Endothelial cell of umbilical vein (primary cell): ENCODE data around the gene NHLH2. TPM values are rescaled to one million over a fixed set of nuclear protein-coding genes. Genes with fewer than 3 reads are reported as not detected.

ENCODE experiments used
- BruUV-seq: library from RNA; stranded (reverse); fragments of 400-500 nt; replicated peaks from 2 replicates; lab custom pipeline; 2021; lab: Mats Ljungman, UMichigan
- CTCF ChIA-PET: fragments of 300-600, 350-600 bp; sonication (Branson Sonifier 250); formaldehyde crosslinking; loops from one replicate; lab custom pipeline; 2021; ENCODE audit warnings: antibody characterized with exemption, inconsistent platforms; lab: Charles Lee
- POLR2A ChIA-PET: fragments of 300-600, 350-600 bp; sonication (Branson Sonifier 250); formaldehyde crosslinking; loops from one replicate; lab custom pipeline; 2021; ENCODE audit warnings: antibody characterized with exemption, inconsistent platforms; lab: Charles Lee
- DNase-seq: peaks from one replicate; pipeline ENCODE4 v3.0.0-alpha.2; 2011; ENCODE audit warnings: low read depth, low spot score
- FAIRE-seq: peaks from 2 replicates; lab custom pipeline; 2011; peaks lifted over from hg19 to GRCh38; lab: Jason Lieb, UNC
- H2AFZ ChIP-seq: 2 replicates; pipeline ENCODE4 v1.6.0; 2012; ENCODE audit warnings: low read depth, low read length, control low read depth, inconsistent platforms
- H3K27ac ChIP-seq: 2 replicates; pipeline ENCODE4 v1.5.1; 2011; ENCODE audit warnings: low read depth, mild to moderate bottlenecking, control low read depth, low read length, moderate library complexity; ENCODE audit not compliant: insufficient read depth
- H3K27me3 ChIP-seq, 2 experiments: 2 replicates each; pipeline versions ENCODE4 v1.6.0 to v1.6.1; 2011; ENCODE audit warnings: low read length in 2 of 2, mixed read lengths in 1 of 2; ENCODE audit not compliant: control insufficient read depth in 2 of 2, insufficient read depth in 2 of 2
- H3K36me3 ChIP-seq, 2 experiments: 2 replicates in 1 of 2; 3 replicates in 1 of 2; pipeline ENCODE4 v1.5.1; 2011; ENCODE audit warnings: low read length in 2 of 2, mild to moderate bottlenecking in 1 of 2, moderate library complexity in 1 of 2; ENCODE audit not compliant: control insufficient read depth in 2 of 2, insufficient read depth in 2 of 2; ENCODE audit errors: extremely low read depth in 1 of 2
- H3K4me1 ChIP-seq: 3 replicates; pipeline ENCODE4 v1.5.1; 2011; ENCODE audit warnings: mild to moderate bottlenecking, low read length; ENCODE audit not compliant: control insufficient read depth, insufficient read depth; ENCODE audit errors: extremely low read depth
- H3K4me2 ChIP-seq: 2 replicates; pipeline ENCODE4 v1.6.1; 2011; ENCODE audit warnings: low read length, control low read depth, mixed read lengths; ENCODE audit not compliant: insufficient read depth
- H3K4me3 ChIP-seq, 3 experiments: fragments of 200-600 bp in 1 of 3; sonication (generic), shearing (Covaris generic) in 1 of 3; replicated peaks in 1 of 3; 2 replicates each; pipeline ENCODE4 v1.5.1; 2011 to 2016; ENCODE audit warnings: control low read depth in 3 of 3, low read length in 3 of 3, mild to moderate bottlenecking in 2 of 3, inconsistent platforms in 1 of 3, low read depth in 1 of 3, moderate library complexity in 1 of 3; ENCODE audit not compliant: insufficient read depth in 1 of 3
- H3K79me2 ChIP-seq: 2 replicates; pipeline ENCODE4 v1.6.0; 2012; ENCODE audit warnings: low read length, inconsistent platforms; ENCODE audit not compliant: control insufficient read depth, insufficient read depth
- H3K9ac ChIP-seq: replicated peaks from 2 replicates; pipeline ENCODE3; 2011; ENCODE audit warnings: low read length, control low read depth; ENCODE audit not compliant: insufficient read depth; ENCODE audit errors: extremely low read depth
- H3K9me1 ChIP-seq: replicated peaks from 3 replicates; pipeline ENCODE4 v1.6.0; 2011; ENCODE audit warnings: mild to moderate bottlenecking, low read length; ENCODE audit not compliant: control insufficient read depth, insufficient read depth; ENCODE audit errors: extremely low read depth
- H3K9me3 ChIP-seq: replicated peaks from 2 replicates; pipeline ENCODE4 v1.5.1; 2012; ENCODE audit warnings: low read length, inconsistent platforms; ENCODE audit not compliant: control insufficient read depth, insufficient read depth
- H4K20me1 ChIP-seq: replicated peaks from 2 replicates; pipeline ENCODE3; 2011; ENCODE audit warnings: mild to moderate bottlenecking, low read length; ENCODE audit not compliant: control insufficient read depth, insufficient read depth; ENCODE audit errors: extremely low read depth
- EZH2 ChIP-seq: IDR thresholded peaks from 2 replicates; pipeline ENCODE4 v1.6.1; 2012; ENCODE audit warnings: borderline replicate concordance, low read depth, mild to moderate bottlenecking, moderate library complexity, low read length, inconsistent platforms; ENCODE audit not compliant: severe bottlenecking
- GATA2 ChIP-seq: IDR thresholded peaks from 2 replicates; pipeline ENCODE4 v1.7.0; 2011; ENCODE audit warnings: low read depth, mild to moderate bottlenecking, moderate library complexity, mixed read lengths, low read length; ENCODE audit not compliant: insufficient read length, insufficient read depth
- JUN ChIP-seq: IDR thresholded peaks from 2 replicates; pipeline ENCODE4 v1.6.1; 2011; ENCODE audit warnings: borderline replicate concordance, low read depth; ENCODE audit not compliant: insufficient read length, insufficient read depth
- POLR2A ChIP-seq: IDR thresholded peaks from 2 replicates; pipeline ENCODE4 v1.6.1; 2012; ENCODE audit warnings: low read depth, mild to moderate bottlenecking, control low read depth, low read length
- dilution Hi-C: fragments of 300-500 bp; cut with MboI; formaldehyde crosslinking; loops from one replicate; pipeline ENCODE4 v1.15.0; 2019; ENCODE audit warnings: low sequenced_read_pairs; ENCODE audit not compliant: extremely low pct_ligation_motif_present
- intact Hi-C: fragments of 100-400 bp; cut with micrococcal nuclease; formaldehyde crosslinking; loops from one replicate; pipeline ENCODE4 v1.10.0; 2022
- polyA plus RNA-seq, 4 experiments: library from polyadenylated mRNA; depleted of rRNA in 3 of 4; stranded (reverse) in 3 of 4; unstranded in 1 of 4; fragments of >200 nt; gene quantifications; 2 replicates each; pipeline versions ENCODE4 v1.2.1 to v1.2.3, GENCODE V29; 2011 to 2012; ENCODE audit warnings: missing spikeins in 1 of 4
- total RNA-seq: library from RNA; stranded (reverse); gene quantifications from 2 replicates; pipeline ENCODE4 v1.2.3, GENCODE V29; 2021
- TF ChIP-seq, protein P1 (sequence below): IDR thresholded peaks from 2 replicates; pipeline ENCODE4 v1.6.1; 2011; ENCODE audit not compliant: insufficient read depth, insufficient read length
- TF ChIP-seq, protein P2 (sequence below), 2 donors: IDR thresholded peaks; 1 replicate in 1 of 2; 2 replicates in 1 of 2; pipeline ENCODE4 v1.5.1; 2011; ENCODE audit warnings: low read length in 2 of 2, mild to moderate bottlenecking in 2 of 2, moderate library complexity in 2 of 2, control low read depth in 1 of 2, inconsistent platforms in 1 of 2, low read depth in 1 of 2; ENCODE audit not compliant: insufficient read depth in 1 of 2; ENCODE audit errors: extremely low read depth in 1 of 2

Gene NHLH2
- total and polyA plus RNA-seq, 2 donors (not counting 3 experiments of a cell fraction or from before 2014, with no cell fraction given): not detected

DNA sequence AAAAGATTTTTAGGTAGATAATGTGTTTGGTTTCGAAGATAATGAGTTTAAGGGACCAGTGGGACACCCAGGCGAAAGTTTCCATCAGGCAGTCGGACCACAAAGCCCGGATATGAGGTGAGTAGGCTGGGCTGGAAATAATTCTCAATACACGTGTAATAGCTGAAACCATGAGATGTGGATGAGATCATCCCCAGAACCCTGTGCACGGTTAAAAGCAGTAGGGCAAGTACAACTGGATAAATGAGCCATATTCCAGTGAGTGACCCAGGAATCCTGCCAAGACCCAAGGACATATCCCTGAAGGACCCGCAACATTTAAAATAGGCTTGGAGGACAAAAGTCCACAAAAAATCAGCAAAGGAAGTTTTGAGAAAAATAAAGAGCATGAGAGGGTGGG is 21.5 kb upstream of the NHLH2 start:
- ChIA-PET CTCF (no interaction called here), POLR2A (no interaction called here)
- Histone ChIP-seq H3K9me3 (no peaks in the 10 kb centered on the region), H2AFZ (no peak overlapping the region), H3K27me3 (peaks cover 0 to 5% of the 10 kb centered on the region in 2 experiments), H3K4me2 (no peak overlapping the region), H3K27ac (no peak overlapping the region), H3K9me1 (no peaks in the 10 kb centered on the region), H3K4me1 (no peaks in the 10 kb centered on the region), H3K9ac (no peak overlapping the region), H3K36me3 (no peaks in the 10 kb centered on the region), H3K4me3 (no peak overlapping the region), H3K79me2 (no peaks in the 10 kb centered on the region), H4K20me1 (no peaks in the 10 kb centered on the region)
- TF ChIP-seq GATA2: no peak
- TF ChIP-seq, protein P1, sequence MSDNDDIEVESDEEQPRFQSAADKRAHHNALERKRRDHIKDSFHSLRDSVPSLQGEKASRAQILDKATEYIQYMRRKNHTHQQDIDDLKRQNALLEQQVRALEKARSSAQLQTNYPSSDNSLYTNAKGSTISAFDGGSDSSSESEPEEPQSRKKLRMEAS: no peak
- dilution Hi-C loops (no loop called here), intact Hi-C loops (no loop called here)
- FAIRE-seq: no peak
- no TSS peak for BruUV-seq
- no peak for DNase-seq

DNA sequence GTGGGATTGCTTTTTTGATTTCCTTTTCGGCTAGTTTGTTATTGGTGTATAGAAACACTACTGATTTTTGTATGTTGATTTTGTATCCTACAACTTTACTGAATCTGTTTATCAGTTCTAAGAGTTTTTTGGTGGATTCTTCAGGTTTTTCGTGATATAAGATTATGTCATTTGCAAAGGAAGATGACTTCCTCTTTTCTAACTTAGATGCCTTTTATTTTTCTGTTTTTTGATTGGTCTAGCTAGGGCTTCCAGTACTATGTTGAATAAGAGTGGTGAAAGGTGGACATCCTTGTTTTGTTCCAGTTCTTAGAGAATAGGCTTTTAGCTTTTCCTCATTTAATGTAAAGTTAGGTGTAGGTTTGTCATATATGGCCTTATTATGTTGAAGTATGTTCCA is 13.1 kb upstream of the NHLH2 start:
- CTCF ChIA-PET: no interaction called here
- FAIRE-seq (no peak), DNase-seq (no peak)
- Histone ChIP-seq H3K9ac (no peak overlapping the region), H3K4me1 (no peaks in the 10 kb centered on the region), H3K9me1 (no peaks in the 10 kb centered on the region), H3K4me2 (no peak overlapping the region), H3K4me3 (no peak overlapping the region), H3K9me3 (no peaks in the 10 kb centered on the region), H3K79me2 (no peaks in the 10 kb centered on the region), H3K27me3 (no peaks in the 10 kb centered on the region), H3K27ac (no peak overlapping the region), H2AFZ (no peak overlapping the region), H4K20me1 (no peaks in the 10 kb centered on the region), H3K36me3 (no peaks in the 10 kb centered on the region)
- intact Hi-C loops: no loop called here
- dilution Hi-C loops: no loop called here
- POLR2A ChIA-PET: no interaction called here
- BruUV-seq: no TSS peak
- TF ChIP-seq, protein P2, sequence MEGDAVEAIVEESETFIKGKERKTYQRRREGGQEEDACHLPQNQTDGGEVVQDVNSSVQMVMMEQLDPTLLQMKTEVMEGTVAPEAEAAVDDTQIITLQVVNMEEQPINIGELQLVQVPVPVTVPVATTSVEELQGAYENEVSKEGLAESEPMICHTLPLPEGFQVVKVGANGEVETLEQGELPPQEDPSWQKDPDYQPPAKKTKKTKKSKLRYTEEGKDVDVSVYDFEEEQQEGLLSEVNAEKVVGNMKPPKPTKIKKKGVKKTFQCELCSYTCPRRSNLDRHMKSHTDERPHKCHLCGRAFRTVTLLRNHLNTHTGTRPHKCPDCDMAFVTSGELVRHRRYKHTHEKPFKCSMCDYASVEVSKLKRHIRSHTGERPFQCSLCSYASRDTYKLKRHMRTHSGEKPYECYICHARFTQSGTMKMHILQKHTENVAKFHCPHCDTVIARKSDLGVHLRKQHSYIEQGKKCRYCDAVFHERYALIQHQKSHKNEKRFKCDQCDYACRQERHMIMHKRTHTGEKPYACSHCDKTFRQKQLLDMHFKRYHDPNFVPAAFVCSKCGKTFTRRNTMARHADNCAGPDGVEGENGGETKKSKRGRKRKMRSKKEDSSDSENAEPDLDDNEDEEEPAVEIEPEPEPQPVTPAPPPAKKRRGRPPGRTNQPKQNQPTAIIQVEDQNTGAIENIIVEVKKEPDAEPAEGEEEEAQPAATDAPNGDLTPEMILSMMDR (IDR thresholded peaks at IDR 0.05; ENCODE audit: extremely low read depth in 1 of 2, insufficient read depth in 1 of 2, low read depth in 1 of 2, low read length in 2 of 2): no peak
- no peak for TF ChIP-seq GATA2
- no peak for TF ChIP-seq EZH2
- TF ChIP-seq POLR2A: no peak
- TF ChIP-seq JUN: no peak
